ENCODE results near the gene MRPL27.

MRPL27 gene

GRCh38 chr17:50347117-50347893 is 25.7 kb downstream of the MRPL27 start:
- peak overlapping the region; percentile 83; the same call in 1 of the 2 replicates for H3K27ac ChIP-seq (ENCODE audit: extremely low read depth, low read depth, low read length)
- ChIA-PET CTCF (interaction anchor here (0.5 to 4.2 kb wide), 5 partner anchors 10 to 603 kb away, joined by 3 to 39 read pairs (median 4); no protein-coding TSS in a partner anchor), POLR2A (interaction anchor here (0.5 to 2.0 kb wide), 15 partner anchors 12 to 670 kb away, joined by 3 to 10 read pairs (median 3); partner anchors contain the start of genes EME1, LRRC59 and MRPL27)
- no peaks in the 10 kb centered on the region for H3K9me3 ChIP-seq (ENCODE audit: control insufficient read depth, insufficient read depth, low read depth, low read length)
- TF ChIP-seq SP2 (tag by site-specific recombination; IDR thresholded peaks at IDR 0.05) (0 out of 2 replicates have a peak, but pooled peaks have one; percentile 17), ZNF501 (tag by site-specific recombination; IDR thresholded peaks at IDR 0.05) (no peak), KLF17 (tag by site-specific recombination; IDR thresholded peaks at IDR 0.05) (no peak), EGR2 (tag by site-specific recombination; IDR thresholded peaks at IDR 0.05; ENCODE audit: low read depth) (peak; percentile 52), ZFHX2 (tag by site-specific recombination; conservative IDR thresholded peaks at IDR 0.05) (peak; percentile 60; the same call in 1 of the 2 replicates), ZNF600 (tag by site-specific recombination; IDR thresholded peaks at IDR 0.05) (0 out of 2 replicates have a peak, but pooled peaks have one; percentile 10), ZNF521 (tag by site-specific recombination; IDR thresholded peaks at IDR 0.05) (no peak), SP3 (tag by site-specific recombination; IDR thresholded peaks at IDR 0.05) (no peak)
- H3K4me1 ChIP-seq (ENCODE audit: control insufficient read depth, insufficient read depth, low read length), result peaks cover 11% of the 10 kb centered on the region
- H3K36me3 ChIP-seq (ENCODE audit: control insufficient read depth in 2 of 2, insufficient read depth in 1 of 2, low read length in 2 of 2), result peaks cover 0 to 13% of the 10 kb centered on the region in 2 experiments; a peak in 1 of 3 replicates
- H3K4me3 ChIP-seq (ENCODE audit: low read depth, low read length), result peak overlapping the region; percentile 88

GRCh38 chr17:50346313-50347116 is 26.5 kb downstream of the MRPL27 start:
- Histone ChIP-seq H3K27ac (ENCODE audit: extremely low read depth, low read depth, low read length) (peak overlapping the region; percentile 83; the same call in 1 of the 2 replicates), H3K4me3 (ENCODE audit: low read depth, low read length) (peak overlapping the region; percentile 88), H3K9me3 (ENCODE audit: control insufficient read depth, insufficient read depth, low read depth, low read length) (no peaks in the 10 kb centered on the region), H3K36me3 (ENCODE audit: control insufficient read depth in 2 of 2, insufficient read depth in 1 of 2, low read length in 2 of 2) (peaks cover 0 to 6% of the 10 kb centered on the region in 2 experiments; a peak in 1 of 3 replicates), H3K4me1 (ENCODE audit: control insufficient read depth, insufficient read depth, low read length) (peaks cover 11% of the 10 kb centered on the region)
- POLR2A ChIA-PET, result interaction anchor here (0.5 to 2.0 kb wide), 12 partner anchors 9 to 260 kb away, joined by 3 to 10 read pairs (median 3); partner anchors contain the start of genes EME1 and MRPL27
- CTCF ChIA-PET, result interaction anchor here (0.5 to 4.2 kb wide), 6 partner anchors 11 to 603 kb away, joined by 3 to 39 read pairs (median 4); no protein-coding TSS in a partner anchor
- peak; percentile 76 for TF ChIP-seq ZBTB26 (tag by site-specific recombination; optimal IDR thresholded peaks at IDR 0.05)
- no peak for TF ChIP-seq ZNF239 (tag by site-specific recombination; IDR thresholded peaks at IDR 0.05)
- TF ChIP-seq ZBTB21 (tag by site-specific recombination; IDR thresholded peaks at IDR 0.05), result peak; percentile 8; the same call in 1 of the 2 replicates
- no peak for TF ChIP-seq ZNF626 (tag by site-specific recombination; IDR thresholded peaks at IDR 0.05)
- peak; percentile 69 for TF ChIP-seq KLF9 (tag by site-specific recombination; IDR thresholded peaks at IDR 0.05; ENCODE audit: low read depth)
- TF ChIP-seq KLF16 (tag by site-specific recombination; IDR thresholded peaks at IDR 0.05), result peak; percentile 52
- no peak for TF ChIP-seq ZNF830 (tag by site-specific recombination; IDR thresholded peaks at IDR 0.05; ENCODE audit: low read depth)
- 0 out of 2 replicates have a peak, but pooled peaks have one; percentile 16 for TF ChIP-seq GLIS1 (tag by site-specific recombination; IDR thresholded peaks at IDR 0.05)
- no peak for TF ChIP-seq ZBTB44 (tag by site-specific recombination; IDR thresholded peaks at IDR 0.05)
- TF ChIP-seq ZNF140 (tag by site-specific recombination; IDR thresholded peaks at IDR 0.05), result no peak
- TF ChIP-seq REPIN1 (tag by site-specific recombination; IDR thresholded peaks at IDR 0.05; ENCODE audit: low read depth), result no peak
- TF ChIP-seq KLF10 (tag by site-specific recombination; IDR thresholded peaks at IDR 0.05), result 0 out of 2 replicates have a peak, but pooled peaks have one; percentile 6
- no peak for TF ChIP-seq YY1 (tag by site-specific recombination; IDR thresholded peaks at IDR 0.05)
- no peak for TF ChIP-seq ZNF654 (tag by site-specific recombination; IDR thresholded peaks at IDR 0.05; ENCODE audit: low read depth)
- TF ChIP-seq RBAK (tag by site-specific recombination; IDR thresholded peaks at IDR 0.05), result no peak
- no peak for TF ChIP-seq ZSCAN23 (tag by site-specific recombination; IDR thresholded peaks at IDR 0.05)
- no peak for TF ChIP-seq ZNF670 (tag by site-specific recombination; IDR thresholded peaks at IDR 0.05; ENCODE audit: low read depth)
- 0 out of 2 replicates have a peak, but pooled peaks have one; percentile 31 for TF ChIP-seq KLF17 (tag by site-specific recombination; IDR thresholded peaks at IDR 0.05)
- TF ChIP-seq ZBTB17 (tag by site-specific recombination; IDR thresholded peaks at IDR 0.05), result peak; percentile 41; the same call in 1 of the 2 replicates
- TF ChIP-seq ZNF610 (tag by site-specific recombination; IDR thresholded peaks at IDR 0.05; ENCODE audit: borderline replicate concordance), result 0 out of 2 replicates have a peak, but pooled peaks have one; percentile 12
- no peak for TF ChIP-seq BCL11B (tag by site-specific recombination; IDR thresholded peaks at IDR 0.05; ENCODE audit: low read depth)
